NT2/D1 (cell line): ENCODE measurements around the gene FAM89B.

ENCODE experiments used
- SUZ12 ChIP-seq: IDR thresholded peaks from 2 replicates; pipeline ENCODE4 v1.6.1; 2011; ENCODE audit not compliant: insufficient read length, insufficient read depth; ENCODE audit errors: extremely low read depth
- YY1 ChIP-seq: IDR thresholded peaks from 2 replicates; pipeline ENCODE4 v1.6.1; 2011; ENCODE audit not compliant: insufficient read length, insufficient read depth
- ZNF274 ChIP-seq: IDR thresholded peaks from 2 replicates; pipeline ENCODE4 v1.6.1; 2011; ENCODE audit warnings: mild to moderate bottlenecking, low read depth, low read length

DNA sequence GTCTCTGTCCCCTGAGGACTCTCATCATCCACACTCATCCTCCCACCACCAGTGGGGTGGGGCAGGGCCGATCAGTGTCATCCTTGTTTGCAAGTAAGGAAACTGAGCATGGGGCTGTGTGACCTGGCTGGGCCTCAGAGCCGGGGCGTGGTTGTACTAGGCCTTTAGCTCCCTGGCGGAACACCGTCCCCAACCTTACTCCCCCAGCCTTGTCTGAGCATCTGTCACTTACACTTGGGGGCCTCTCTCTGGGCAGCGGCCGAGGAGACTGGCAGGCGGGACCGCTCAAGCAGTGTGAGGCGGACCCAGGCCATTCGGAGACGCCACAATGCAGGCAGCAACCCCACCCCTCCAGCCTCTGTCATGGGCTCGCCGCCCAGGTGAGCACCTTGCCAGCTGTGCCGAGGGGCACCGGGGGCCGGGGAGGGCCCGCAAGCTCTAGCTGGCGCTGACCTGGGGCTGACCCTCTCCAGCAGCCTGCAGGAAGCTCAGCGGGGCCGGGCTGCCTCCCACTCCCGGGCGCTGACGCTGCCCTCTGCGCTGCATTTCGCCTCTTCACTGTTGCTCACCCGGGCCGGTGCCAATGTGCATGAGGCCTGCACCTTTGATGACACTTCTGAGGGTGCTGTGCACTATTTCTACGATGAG is 47.1 kb downstream of the FAM89B start:
- no peak for TF ChIP-seq YY1
- no peak for TF ChIP-seq ZNF274
- TF ChIP-seq SUZ12 = no peak
